Cardiac septum (tissue), 1 donor: ENCODE measurements around the gene TTLL8. TPM values are rescaled to one million over a fixed set of nuclear protein-coding genes. Genes with fewer than 3 reads are reported as not detected.
A peak's percentile ranks its signal among the peaks of the same experiment; 100 is the strongest.

ENCODE experiments used
- DNase-seq: peaks from one replicate; pipeline ENCODE4 v3.0.0-alpha.2; 2020; ENCODE audit warnings: low spot score
- intact Hi-C: fragments of 100-400 bp; cut with DNase I; formaldehyde crosslinking; loops from one replicate; pipeline ENCODE4 v1.14.0; 2022
- total RNA-seq: library from RNA; stranded (reverse); fragmentation: NEBNext Ultra II Directional; extraction: Animal tissue kit (Norgen Biotek cat#: 25700); gene quantifications from one replicate; pipeline ENCODE4 v1.2.1, GENCODE V29; 2021
- donor health status: DM: no; HTN: no; CAD: no.

TTLL8 gene
- total RNA-seq, 1 donor from 2014 or later: not detected

DNA sequence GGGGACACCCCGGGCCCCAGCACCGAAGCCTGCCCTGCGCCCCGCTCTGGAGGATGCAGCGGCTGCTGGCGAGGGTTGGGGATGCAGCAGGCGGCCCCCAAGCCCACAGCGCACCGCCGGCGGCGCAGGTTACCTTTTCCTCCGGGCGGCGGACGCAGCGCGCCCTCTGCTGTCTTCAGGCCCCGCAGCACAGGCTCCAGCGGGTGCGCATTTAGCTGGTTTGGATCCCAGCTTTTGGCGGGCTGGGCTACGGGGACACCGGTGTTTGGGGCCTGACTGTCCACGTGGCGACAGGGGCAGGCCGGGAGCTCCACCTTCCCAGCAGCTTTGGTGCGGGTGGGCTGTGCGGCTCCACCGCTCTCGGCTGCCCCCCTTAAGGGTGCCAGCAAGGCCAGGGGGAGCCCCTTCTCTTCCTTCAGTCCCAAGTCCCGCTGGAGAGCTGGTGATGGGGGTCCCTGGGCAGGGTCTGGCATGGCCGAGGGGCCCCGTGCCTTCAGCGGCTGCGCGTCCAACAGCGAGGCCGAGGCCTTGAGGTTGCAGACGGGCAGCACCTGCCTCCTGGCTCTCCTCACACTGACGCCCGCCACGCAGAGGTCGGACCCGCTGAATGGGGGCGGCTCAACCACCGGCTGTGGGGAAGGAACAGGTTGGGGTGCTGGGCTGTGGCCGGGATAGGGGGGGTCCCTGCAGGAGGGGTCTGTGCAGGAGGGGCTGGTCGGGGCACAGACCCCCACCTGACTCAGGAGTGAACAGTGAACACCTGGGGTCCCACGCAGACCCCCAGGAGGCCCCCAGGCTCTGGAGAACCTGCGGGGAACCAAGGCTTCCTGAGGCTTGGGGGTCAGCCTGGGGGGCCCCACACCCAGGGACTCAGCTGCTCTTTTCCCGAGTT is 27.6 kb downstream of the TTLL8 start:
- peak; percentile 88 for DNase-seq
- intact Hi-C loops: loop anchor here (1.0 to 5.0 kb wide), 3 partner anchors 38 to 253 kb away; no protein-coding TSS in a partner anchor

DNA sequence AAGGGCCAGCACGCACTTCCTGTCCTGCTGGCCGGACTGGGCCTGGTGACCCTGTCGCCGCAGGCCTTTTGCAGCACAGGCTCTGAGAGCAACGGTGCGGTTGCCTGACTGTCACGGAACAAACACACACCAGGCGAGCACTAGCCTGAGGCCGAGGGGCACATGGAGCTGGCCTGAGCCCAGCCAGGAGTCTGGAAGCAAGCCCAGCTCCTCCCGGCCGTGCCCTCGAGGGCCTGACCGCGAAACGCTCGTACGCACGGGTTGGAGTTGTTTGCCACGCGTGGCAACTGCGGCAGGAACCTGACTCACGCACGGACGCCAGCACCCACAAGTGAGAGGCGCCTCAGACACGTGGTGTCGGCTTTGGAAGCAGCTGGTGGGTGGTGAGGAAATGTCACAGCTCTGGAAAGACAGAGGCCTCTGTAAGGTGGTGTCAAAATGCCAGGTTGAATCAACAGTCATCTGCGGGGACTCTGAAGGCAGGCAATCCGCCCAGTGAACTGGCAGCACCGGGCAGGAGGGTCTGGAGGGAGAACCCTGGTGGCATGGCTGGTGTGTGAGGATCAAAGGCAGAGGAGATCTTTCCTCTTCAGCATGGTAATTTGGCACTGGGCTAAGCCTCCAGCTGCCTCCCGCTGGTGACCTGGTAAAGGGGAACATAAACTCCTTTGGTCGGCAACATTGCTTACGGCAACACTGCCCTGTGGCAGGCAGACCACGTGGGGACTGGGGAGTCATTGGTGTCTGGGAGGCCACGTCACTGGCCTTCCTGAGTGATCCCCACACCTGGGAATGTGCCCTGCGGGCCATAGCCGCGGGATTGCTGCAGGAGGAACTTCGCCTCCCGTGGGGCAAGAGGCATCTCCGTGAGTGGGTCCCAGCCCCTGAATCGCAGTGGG is 30.2 kb downstream of the TTLL8 start:
- DNase-seq: peak; percentile 56
- intact Hi-C loops: no loop called here

DNA sequence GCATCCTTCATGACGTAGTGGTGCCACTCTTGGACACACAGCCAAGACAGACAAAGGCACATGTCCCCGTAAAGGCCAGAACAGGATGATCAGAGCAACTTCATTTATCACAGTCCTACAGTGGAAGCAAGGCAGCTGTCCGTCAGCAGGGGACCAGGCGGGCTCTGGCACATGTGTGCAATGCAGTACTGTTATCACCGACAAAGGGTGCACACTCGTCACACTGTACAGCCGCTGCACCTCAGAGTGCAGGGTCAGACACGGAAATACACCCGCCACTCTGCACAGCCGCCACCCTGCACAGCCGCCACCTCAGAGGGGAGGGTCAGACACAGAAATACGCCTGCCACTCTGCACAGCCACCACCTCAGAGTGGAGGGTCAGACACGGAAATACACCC is 32.1 kb downstream of the TTLL8 start:
- no peak for DNase-seq
- intact Hi-C loops: no loop called here

DNA sequence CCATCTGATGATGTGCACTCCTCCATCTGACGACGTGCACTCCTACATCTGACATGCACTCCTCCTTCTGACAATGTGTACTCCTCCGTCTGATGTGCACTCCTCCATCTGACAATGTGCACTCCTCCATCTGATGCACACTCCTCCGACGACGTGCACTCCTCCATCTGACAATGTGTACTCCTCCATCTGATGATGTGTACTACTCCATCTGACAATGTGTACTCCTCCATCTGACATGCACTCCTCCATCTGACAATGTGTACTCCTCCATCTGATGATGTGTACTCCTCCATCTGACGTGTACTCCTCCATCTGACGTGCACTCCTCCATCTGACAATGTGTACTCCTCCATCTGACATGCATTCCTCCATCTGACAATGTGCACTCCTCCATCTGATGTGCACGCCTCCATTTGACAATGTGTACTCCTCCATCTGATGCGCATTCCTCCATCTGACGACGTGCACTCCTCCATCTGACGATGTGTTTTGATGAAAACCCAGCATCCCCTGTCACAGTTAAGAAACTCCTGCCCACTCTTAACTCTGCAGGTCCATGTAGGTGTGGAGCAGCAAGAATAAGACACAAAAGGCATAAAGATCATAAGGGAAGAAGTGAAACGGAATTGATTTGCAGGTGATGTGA is 35.8 kb downstream of the TTLL8 start:
- DNase-seq: no peak
- intact Hi-C loops: no loop called here

DNA sequence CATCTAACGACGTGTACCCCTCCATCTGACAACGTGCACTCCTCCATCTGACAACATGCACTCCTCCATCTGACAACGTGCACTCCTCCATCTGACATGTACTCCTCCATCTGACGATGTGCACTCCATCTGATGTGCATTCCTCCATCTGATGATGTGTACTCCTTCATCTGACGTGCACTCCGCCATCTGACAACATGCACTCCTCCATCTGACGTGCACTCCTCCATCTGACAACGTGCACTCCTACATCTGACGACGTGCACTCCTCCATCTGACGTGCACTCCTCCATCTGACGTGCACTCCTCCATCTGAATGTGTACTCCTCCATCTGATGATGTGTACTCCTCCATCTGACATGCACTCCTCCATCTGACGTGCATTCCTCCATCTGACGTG is 37.5 kb downstream of the TTLL8 start:
- intact Hi-C loops: no loop called here
- DNase-seq: no peak

DNA sequence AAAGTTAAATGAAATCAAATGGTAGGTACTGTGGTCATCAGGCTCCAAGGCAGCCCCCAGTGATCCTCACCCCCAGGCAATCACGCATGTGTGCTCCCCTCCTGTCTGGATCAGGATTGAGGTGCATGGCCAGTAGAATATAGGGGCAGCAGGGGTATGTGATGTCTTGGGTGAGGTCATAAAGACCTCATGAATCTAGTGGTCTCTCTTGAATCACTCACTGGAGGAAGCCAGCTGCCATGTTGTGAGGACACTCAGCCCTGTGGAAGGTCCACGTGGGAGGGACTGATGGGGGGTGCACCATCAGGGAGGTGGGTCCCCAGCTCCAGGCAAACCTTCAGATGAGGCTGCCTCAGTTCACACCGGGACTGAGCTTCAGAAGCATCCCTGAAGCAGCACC is 38.8 kb downstream of the TTLL8 start:
- DNase-seq: no peak
- intact Hi-C loops: no loop called here

DNA sequence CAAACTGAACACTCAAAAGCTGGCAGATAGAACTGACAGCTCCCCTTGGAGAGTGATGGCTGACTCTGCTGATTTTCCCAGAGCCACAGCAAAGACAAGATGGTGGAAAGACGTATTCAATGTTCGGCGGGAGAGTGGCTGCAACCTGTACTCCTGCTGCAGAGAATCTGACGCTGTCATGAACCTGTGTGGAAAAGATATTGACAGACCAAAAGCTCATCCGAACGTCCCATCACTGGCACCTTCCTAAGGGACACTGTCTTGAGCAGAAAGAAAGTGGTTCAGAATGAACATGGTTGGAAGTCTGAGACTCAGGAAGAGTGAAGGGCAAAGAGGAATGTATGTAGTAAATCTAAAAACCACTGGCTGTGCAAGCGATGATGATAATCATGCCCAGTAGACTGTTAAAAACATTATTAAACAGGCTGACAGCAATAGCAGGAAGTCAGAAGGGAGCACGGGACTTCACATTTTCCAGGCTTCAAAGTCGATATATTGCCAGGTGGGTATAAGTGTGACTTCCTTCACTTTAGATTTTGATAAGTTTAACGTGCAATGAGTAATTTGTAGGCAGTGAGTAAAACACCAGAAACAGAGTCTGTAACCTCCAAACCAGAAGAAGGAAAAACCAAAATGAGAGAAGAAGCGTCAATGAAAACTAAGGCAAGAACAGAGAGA is 39.4 kb downstream of the TTLL8 start:
- no peak for DNase-seq
- intact Hi-C loops: no loop called here

DNA sequence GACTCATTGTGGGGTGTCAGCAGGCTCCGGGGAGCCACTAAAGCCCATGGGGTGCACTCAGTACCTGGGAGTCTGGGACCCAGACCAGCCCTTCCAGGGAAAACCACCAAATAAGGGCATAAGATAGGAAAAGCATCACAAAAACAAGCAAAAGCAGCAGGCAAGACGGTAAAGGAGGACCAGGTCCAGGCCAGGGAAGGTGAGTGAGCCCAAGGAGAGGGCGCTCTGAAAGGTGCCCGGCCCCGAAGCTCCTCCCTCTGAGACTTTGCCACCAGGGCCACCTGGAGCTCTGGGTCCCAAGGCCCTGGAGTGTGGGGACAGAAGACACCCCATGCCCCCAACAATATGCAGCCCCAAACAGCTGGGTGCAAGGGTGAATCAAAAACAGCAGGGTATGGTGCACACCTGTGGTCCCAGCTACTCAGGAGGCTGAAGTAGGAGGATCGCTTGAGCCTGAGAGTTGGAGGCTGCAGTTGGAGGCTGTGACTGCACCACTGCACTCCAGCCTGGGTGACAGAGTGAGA is 40.3 kb downstream of the TTLL8 start:
- intact Hi-C loops: no loop called here
- DNase-seq: no peak

DNA sequence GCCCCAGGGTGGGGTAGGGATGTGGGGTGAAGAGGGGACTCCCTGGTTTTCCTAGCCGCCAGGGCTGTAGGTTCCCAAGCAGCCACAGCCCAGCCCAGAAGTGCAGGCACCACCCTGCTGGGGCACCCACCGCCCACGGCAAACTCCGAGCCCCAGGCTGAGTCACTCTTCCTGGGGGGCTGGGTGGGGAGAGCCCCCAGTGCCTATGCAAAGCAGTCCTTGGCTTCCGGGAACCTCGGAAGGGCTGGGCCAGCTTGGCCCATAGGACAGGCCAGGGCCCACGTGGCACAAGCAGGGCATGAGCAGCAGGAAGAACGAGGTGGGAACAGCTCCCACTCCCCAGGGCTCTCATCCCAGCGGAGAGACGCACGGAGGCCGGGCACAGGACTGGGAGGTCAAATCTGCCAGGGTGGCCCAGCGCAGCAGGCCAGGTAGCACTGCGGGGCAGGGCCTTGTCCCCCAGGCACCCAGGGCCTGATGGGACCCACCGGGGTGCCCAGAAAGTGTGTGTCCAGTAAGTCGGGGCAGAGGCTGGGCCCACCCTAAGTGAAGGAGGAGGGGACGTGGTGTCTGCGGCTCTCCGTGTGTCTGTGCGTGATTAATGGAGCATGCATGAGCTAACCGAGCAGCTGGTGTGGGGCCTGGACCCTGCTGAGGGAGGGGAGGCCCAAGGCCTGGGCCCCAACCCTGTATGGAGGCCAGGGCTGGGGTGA is 41.0 kb downstream of the TTLL8 start:
- intact Hi-C loops: no loop called here
- no peak for DNase-seq

DNA sequence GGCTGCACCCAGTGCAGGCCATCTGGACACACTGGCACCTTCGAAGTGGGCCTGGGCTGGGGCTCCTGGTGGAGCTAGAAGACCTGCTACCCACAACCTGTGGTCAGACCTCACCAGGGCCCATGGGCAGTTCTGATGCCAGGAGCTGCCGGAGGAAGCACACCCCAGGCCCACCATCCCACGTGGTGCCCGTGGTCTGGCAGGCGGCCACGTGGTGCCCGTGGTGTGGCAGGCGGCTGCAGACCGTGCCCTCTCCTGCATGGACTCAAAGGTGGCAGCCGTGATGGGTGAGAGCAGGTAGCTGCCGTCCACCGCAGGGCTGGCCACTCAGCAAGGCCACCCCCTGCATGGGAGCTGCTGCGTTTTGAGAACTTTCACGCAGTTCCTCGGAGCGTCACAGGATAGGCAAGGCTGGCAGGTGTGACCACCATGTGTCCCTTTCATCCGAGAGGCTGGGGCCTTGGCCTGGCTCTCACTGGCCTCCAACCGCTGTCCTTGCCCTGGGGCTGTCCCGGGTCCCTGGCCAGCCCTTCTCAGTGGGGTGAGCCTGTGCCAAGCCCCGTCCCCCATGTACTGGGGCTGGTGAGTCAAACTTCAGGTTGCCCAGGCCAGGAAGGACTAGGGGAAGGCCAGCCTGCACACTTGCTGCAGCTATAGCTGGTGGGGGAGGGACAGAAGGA is 41.6 kb downstream of the TTLL8 start:
- intact Hi-C loops: no loop called here
- no peak for DNase-seq

DNA sequence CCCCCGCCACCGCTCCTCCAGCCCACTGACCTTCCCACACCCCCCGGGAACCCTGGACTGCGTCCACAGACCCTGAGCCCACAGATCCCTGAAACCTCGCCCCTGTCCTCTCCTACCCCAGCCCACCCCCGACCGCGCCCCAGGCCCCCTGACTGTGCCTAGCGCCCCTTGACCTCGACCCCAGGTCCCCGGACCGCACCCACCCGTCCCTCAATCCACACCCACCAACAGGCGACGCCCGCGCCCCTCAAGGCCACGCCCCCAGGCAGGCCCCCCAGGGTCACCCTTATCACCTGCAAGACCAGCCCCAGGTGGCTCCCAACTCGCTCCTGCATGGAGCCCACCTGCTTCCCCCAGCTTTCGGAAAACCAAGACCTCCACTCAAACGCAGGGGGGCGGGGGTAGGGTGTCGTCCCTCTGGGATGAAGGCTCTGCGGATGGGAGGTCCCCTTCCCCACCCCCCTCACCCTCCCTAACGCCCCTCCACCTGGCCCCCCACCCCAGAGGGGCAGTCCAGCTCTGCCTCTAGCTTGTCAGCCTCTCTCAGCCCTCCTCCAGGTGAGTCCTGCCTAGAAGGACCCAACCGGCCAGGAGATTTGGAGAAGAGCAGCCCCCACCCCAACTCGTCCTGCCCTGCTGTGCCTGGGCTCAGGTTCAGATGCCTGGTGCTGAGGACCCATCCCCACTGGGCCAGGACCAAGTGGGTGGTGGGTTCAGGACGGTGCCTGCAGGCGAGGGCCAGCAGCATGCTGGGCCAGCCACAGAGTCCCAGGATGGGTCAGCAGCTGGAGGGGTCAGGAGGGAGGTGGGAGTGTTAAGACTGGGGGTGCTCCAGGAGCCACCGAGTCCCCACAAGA is 42.4 kb downstream of the TTLL8 start:
- intact Hi-C loops: no loop called here
- peak; percentile 64 for DNase-seq

DNA sequence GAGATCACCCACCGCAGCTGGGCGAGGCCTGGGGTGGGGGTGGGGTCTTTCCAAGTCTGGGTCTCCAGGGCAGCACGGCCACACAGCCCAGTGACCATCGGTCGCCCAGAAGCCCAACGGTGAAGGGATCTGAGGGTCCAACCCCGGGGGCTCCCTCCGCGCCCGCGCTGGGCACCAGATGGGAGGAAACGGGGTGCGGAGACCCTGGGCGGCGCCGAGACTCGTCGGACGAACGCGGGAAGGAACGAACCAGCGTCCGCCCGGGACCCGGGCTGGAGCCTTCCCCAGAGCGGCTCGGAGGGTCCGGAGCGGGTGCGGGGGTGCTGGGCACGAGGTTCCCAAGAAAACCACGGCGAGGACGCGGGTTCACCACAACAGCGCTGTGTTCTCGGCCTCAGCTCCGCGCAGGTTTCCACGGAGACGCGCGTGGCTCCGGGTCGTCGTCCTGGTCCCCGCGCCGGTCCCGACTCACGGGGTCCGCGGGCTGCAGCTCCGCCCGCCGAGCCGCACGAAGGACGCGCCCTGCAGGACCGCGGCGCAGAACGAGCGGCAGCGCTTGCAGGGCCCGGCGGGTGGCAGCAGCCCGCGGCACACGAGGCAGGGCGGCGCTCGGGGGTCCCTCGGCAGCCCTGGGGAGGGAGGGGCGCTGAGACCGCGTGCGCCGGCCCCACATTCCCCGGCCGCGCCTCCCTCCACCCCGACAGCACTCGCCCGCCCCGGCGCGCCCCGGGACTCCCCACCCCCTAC is 43.3 kb downstream of the TTLL8 start:
- DNase-seq: peak; percentile 41
- intact Hi-C loops: no loop called here

DNA sequence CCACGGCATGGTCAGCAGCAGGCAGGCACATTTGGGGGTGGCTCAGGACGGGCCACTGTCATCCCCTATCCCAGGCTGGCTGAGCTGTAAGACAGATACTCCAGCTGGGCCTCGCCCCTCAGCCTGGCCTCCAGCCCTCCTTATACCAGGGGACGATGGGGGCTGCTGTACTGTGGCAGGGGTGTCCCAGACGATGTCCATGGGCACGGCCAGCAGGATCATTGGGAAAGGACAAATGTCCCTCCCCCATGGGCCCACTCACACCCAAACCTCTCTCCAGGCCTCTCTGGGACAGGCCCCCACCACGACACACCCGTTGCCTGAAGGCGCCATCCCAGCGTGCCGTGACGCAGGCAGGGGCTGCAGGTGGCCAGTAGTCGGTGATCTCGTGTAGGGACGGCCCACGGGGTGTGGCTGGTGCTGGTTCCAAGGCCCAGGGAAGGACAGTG is 44.0 kb downstream of the TTLL8 start:
- intact Hi-C loops: no loop called here
- peak; percentile 29 for DNase-seq

DNA sequence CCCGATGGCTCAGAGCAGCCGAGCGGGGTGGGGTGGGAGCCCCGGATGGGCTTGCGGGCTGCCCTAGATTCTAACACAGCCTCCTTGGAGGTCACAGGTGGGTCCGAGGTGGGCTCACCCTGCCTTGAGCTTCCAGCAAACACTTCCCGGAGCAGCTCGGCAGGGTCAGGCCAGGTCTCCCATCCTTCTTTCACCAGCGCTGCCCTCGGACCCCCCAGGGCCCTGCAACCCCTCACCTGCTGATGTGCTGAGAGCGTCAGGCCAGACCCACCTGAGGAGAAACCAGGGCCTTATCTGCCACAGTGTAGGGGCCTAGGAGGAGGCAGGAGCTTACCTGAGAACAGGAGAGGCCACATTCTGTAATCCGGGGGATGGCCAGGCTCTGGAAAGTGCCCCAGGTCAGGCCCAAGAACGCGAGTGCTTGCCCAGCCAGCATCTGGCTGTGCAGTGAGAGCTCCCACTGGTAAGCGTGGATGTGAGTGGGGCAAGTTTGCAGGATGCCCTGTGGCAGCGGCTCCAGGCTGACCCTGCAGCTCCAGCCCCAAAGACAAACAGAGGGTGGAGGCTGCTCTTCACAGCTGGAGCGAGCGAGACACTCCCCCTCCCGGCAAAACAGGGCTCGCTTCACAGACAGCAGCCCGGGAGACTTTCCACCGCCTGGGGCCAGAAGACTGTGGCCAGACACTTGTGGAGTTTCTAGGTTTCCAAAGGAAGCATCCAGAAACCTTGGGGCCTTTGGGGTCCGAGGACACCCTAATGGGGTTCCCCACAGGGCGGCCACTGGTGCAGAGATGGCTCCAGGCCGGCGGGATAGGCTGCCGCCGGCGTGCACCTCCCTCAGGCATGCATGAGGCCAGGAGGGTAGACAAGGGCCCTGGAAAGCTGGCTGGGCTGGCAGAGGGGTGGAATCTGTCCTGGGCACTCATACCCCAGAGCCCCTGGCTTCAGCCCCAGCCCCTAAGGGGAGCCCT is 45.6 kb downstream of the TTLL8 start, which contains the start of gene IL17REL:
Gene IL17REL (minus strand): TSS at position 555 of the 971 bp plus-strand sequence. CDS start 119 bp downstream, at position 436.
- intact Hi-C loops: no loop called here
- DNase-seq: no peak
